Heart left ventricle (tissue), 16 donors: ENCODE data around the gene EHMT2. TPM values are rescaled to one million over a fixed set of nuclear protein-coding genes. Genes with fewer than 3 reads are reported as not detected.
A peak's percentile ranks its signal among the peaks of the same experiment; 100 is the strongest.

Source experiments
- ATAC-seq, 4 donors: fragments of 200-7000 bp; cut with Tn5 transposase; one replicate each; pipeline ENCODE4 v1.9.1; 2020 to 2022; ENCODE audit warnings: moderate library complexity in 4 of 4, mild to moderate bottlenecking in 3 of 4, moderate number of reproducible peaks in 1 of 4
- DNase-seq, 5 donors: peaks; one replicate each; pipeline ENCODE4 v3.0.0-alpha.2; 2020
- H3K27ac ChIP-seq, 12 donors: fragments of 200-600 bp; sonication (generic) in 4 of 12; one replicate each; pipeline versions ENCODE4 v1.5.0 to v1.8.0; 2016 to 2022; ENCODE audit warnings: mild to moderate bottlenecking in 2 of 12
- H3K27me3 ChIP-seq, 9 donors: fragments of 200-600 bp; sonication (generic) in 2 of 9; one replicate each; pipeline versions ENCODE4 v1.5.1 to v1.8.0; 2016 to 2022; ENCODE audit warnings: mild to moderate bottlenecking in 3 of 9
- H3K36me3 ChIP-seq, 9 donors: fragments of 200-600 bp; sonication (generic) in 2 of 9; one replicate each; pipeline versions ENCODE4 v1.5.0 to v1.8.0; 2018 to 2022; ENCODE audit warnings: mild to moderate bottlenecking in 2 of 9
- H3K4me1 ChIP-seq, 12 donors: fragments of 200-600 bp; sonication (generic) in 4 of 12; one replicate each; pipeline versions ENCODE4 v1.5.0 to v1.8.0; 2016 to 2022; ENCODE audit warnings: mild to moderate bottlenecking in 3 of 12
- H3K4me3 ChIP-seq, 12 donors: fragments of 200-600 bp; sonication (generic) in 4 of 12; one replicate each; pipeline versions ENCODE4 v1.5.0 to v1.8.0; 2017 to 2022; ENCODE audit warnings: mild to moderate bottlenecking in 9 of 12, moderate library complexity in 4 of 12
- H3K9me3 ChIP-seq, 12 donors: fragments of 200-600 bp; sonication (generic) in 4 of 12; one replicate each; pipeline versions ENCODE4 v1.5.0 to v1.8.0; 2016 to 2022; ENCODE audit warnings: mild to moderate bottlenecking in 1 of 12
- POLR2A ChIP-seq, 2 donors: fragments of 450-650 bp; IDR thresholded peaks; one replicate each; pipeline ENCODE4 v1.6.1; 2017; ENCODE audit warnings: antibody characterized with exemption in 2 of 2, mild to moderate bottlenecking in 2 of 2, moderate library complexity in 2 of 2
- whole genome bisulfite sequencing, 4 donors: extraction: QIAGEN DNeasy Blood & Tissue Kit in 2 of 4; methylation state at CpG; one replicate each; pipeline versions ENCODE4 v1.1.5 to v1.1.7; 2013 to 2018; 5-methylcytosine and 5-hydroxymethylcytosine counted together
- intact Hi-C, 10 donors: fragments of 100-400 bp; cut with DNase I; formaldehyde crosslinking; loops; one replicate each; pipeline versions ENCODE4 v1.11.1 to v1.14.2; 2022
- polyA plus RNA-seq, 2 donors: library from polyadenylated mRNA; stranded (reverse); fragments of 200-250 nt; gene quantifications; one replicate each; pipeline ENCODE4 v1.2.3, GENCODE V29; 2013
- total RNA-seq, 9 donors: library from RNA; depleted of rRNA in 2 of 9; stranded (reverse); fragments of >200 nt in 2 of 9; fragmentation: NEBNext Ultra II Directional in 3 of 9; extraction: Animal tissue kit (Norgen Biotek cat#: 25700) in 3 of 9; gene quantifications; one replicate each; pipeline versions ENCODE4 v1.1.0 to v1.2.4, GENCODE V29; 2016 to 2023
- TF ChIP-seq, protein P1 (sequence below), 12 donors: fragments of 200-600 bp; sonication (generic) in 4 of 12; IDR thresholded peaks; one replicate each; pipeline versions ENCODE4 v1.5.0 to v1.8.0; 2018 to 2022; ENCODE audit warnings: antibody characterized with exemption in 12 of 12, mild to moderate bottlenecking in 5 of 12
- donor health status: ischemic (EF 13 %, LVEDD 7.1; RV severe dilation, severe dysfunction).
- donor health status: healthy with polysubstance abuse.
- donor health status: DM: no; HTN: yes; CAD: no.
- donor health status: DM: no; HTN: no; CAD: no.
- donor health status: ischemic (EF 25% LVEDD 6.9; RV normal size, moderate dysfunction).
- donor health status: ischemic (EF 25% LVEDD 5.7; RV mildly dilated, moderate dysfunction).
- donor health status: healthy.
- donor health status: DM: yes; HTN: yes; CAD: no.
- donor health status: ischemic (EF 35%, LVEDD 5.7; RV mildly dilated, moderate dysfunction).
- donor health status: nonischemic (EF 11% LVEDD 7.7; RV severe dilation, severe dysfunction).
- donor health status: DM: yes; HTN: yes; CAD: no.
- donor health status: PGD.
- donor health status: ischemic (EF 29% LVEDD 5.4; RV normal size, mild dysfunction).
- donor health status: nonischemic (EF 23%, LVEDD 6.1; RV moderate dilation, normal function).

Gene EHMT2
- total and polyA plus RNA-seq, 11 donors = 9.0 to 22.1 (median 14.8) TPM

- Histone ChIP-seq H3K27ac (peak overlapping the region in 10 of 12 donors; percentile 64 to 99 (median 96)), H3K36me3 (peaks cover 0 to 52% (median 43%) of the 10 kb centered on the region in 9 donors), H3K9me3 (no peaks in the 10 kb centered on the region), H3K4me3 (peak overlapping the region in 11 of 12 donors; percentile 56 to 97 (median 84)), H3K27me3 (no peaks in the 10 kb centered on the region), H3K4me1 (peaks cover 4 to 65% (median 47%) of the 10 kb centered on the region in 12 donors)
- 11 to 49% (median 27%) methylated on average over 14 of the region's 14 CpGs for WGBS, 4 donors
- DNase-seq = no peak
- intact Hi-C loops = loop anchor here in 4 of 10 donors (2.0 to 10.0 kb wide), 5 partner anchors 27 to 291 kb away; partner anchors contain the start of genes ATP6V1G2 (in 1 of the 4), CLIC1 (in 1 of the 4), DDX39B (in 1 of the 4) and EHMT2 (in 1 of the 4)
- TF ChIP-seq, protein P1, sequence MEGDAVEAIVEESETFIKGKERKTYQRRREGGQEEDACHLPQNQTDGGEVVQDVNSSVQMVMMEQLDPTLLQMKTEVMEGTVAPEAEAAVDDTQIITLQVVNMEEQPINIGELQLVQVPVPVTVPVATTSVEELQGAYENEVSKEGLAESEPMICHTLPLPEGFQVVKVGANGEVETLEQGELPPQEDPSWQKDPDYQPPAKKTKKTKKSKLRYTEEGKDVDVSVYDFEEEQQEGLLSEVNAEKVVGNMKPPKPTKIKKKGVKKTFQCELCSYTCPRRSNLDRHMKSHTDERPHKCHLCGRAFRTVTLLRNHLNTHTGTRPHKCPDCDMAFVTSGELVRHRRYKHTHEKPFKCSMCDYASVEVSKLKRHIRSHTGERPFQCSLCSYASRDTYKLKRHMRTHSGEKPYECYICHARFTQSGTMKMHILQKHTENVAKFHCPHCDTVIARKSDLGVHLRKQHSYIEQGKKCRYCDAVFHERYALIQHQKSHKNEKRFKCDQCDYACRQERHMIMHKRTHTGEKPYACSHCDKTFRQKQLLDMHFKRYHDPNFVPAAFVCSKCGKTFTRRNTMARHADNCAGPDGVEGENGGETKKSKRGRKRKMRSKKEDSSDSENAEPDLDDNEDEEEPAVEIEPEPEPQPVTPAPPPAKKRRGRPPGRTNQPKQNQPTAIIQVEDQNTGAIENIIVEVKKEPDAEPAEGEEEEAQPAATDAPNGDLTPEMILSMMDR (IDR thresholded peaks at IDR 0.05) = no peak
- TF ChIP-seq POLR2A (IDR thresholded peaks at IDR 0.05) = no peak
- ATAC-seq = no peak
Observed at GRCh38 chr6:31836047-31836473, 61.4 kb downstream of the EHMT2 start.

DNA sequence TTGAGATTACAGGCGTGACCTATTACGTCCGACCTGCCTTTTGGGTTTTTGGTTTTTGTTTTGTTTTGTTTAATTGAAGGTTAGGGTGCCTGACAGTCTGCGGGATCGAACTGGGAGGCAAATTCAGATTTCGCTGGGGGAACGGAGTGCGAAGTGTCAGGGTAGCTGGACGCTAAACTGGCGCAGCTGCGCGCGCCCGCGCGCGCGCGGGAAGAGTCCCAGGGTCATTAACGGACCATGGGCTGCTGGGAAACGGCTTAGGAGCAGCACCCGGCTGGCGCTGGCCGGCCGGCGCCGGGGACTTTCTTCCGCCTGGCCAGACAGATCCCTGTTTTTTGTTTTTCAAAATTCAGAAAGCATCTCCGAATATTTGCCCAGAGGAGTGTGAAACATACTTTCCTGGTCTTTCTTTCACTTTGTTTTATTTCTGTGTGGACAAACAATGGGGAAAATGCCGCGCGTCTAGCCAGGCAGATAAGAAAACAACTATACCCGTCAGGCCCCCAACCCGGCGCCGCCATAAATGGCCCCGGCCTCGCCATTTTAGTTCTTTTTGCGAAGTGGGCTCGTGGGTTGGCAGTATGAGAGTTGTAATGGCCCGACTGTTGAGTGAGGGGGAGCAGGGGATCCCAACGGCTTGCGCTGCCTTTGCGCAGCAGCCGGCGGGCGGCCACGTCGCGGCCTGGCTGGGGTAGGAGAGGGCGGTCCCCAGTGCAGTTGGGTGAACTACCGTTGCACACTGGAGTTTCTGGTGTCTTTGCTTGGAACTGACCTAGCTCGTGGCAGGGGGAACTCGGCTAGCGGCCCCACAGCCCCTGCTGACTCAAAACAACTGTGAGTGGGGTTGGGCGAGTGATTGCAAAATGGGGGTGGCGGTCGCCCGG is 62.9 kb downstream of the EHMT2 start:
- peaks cover 0 to 38% (median 29%) of the 10 kb centered on the region in 9 donors for H3K36me3 ChIP-seq
- no peaks in the 10 kb centered on the region for H3K27me3 ChIP-seq
- H3K9me3 ChIP-seq = no peaks in the 10 kb centered on the region
- WGBS, 4 donors = 0% methylated on average over 57 to 59 of the region's 59 CpGs
- ATAC-seq (peak; percentile 90 to 94 (median 90)), DNase-seq (peak; percentile 90 to 95 (median 92))
- H3K4me1 ChIP-seq = peaks cover 4 to 71% (median 52%) of the 10 kb centered on the region in 12 donors
- peak overlapping the region; percentile 83 to 99 (median 96) for H3K27ac ChIP-seq
- intact Hi-C loops = loop anchor here (2.0 to 10.0 kb wide), 13 partner anchors 28 to 290 kb away; partner anchors contain the start of genes LY6G5C (in 5 of the 10), NEU1 (in 3 of the 10), ATP6V1G2 (in 2 of the 10) and CSNK2B (in 2 of the 10)
- peak; percentile 24 to 59 for TF ChIP-seq POLR2A (IDR thresholded peaks at IDR 0.05)
- TF ChIP-seq, protein P1 (IDR thresholded peaks at IDR 0.05) = no peak
- H3K4me3 ChIP-seq = peak overlapping the region; percentile 56 to 97 (median 86)

DNA sequence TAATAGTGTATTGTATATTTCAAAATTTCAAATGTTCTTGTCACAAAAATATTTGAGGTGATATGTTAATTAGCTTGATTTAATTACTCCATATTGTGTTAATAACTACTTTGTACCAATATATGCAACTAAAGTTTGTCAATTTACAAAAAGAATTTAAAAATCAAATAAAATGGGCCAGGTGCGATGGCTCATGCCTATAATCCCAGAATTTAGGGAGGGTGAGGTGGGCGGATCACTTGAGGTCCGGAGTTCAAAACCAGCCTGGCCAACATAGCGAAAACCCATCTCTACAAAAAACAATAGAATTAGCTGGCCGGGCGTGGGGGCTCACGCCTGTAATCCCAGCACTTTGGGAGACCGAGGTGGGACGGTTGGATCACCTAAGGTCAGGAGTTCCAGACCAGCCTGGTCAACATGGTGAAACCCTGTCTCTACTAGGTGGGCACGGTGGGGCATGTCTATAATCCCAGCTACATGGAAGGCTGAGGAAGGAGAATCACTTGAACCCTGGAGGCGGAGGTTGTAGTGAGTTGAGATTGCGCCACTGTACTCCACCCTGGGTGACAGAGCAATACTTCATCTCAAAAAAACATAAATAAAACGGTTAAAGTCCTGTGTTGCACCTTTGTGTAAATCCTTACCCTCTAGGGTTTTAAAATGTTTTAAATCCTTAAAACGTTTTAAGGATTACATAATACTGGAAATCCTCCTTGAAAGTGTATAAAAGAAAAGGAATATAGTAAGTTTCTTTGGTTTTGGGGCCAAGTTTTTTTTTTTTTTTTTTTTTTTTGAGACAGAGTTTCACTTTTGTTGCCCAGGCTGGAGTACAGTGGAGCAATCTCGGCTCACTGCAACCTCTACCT is 65.9 kb downstream of the EHMT2 start:
- peaks cover 4 to 46% (median 31%) of the 10 kb centered on the region in 12 donors for H3K4me1 ChIP-seq
- no peak for TF ChIP-seq POLR2A (IDR thresholded peaks at IDR 0.05)
- TF ChIP-seq, protein P1 (IDR thresholded peaks at IDR 0.05) = no peak
- H3K9me3 ChIP-seq = no peaks in the 10 kb centered on the region
- peak overlapping the region in 9 of 12 donors; percentile 58 to 86 (median 69) for H3K4me3 ChIP-seq
- intact Hi-C loops = loop anchor here (2.0 to 10.0 kb wide), 15 partner anchors 37 to 287 kb away; partner anchors contain the start of genes LY6G5C (in 9 of the 10), ATP6V1G2 (in 2 of the 10), CSNK2B (in 2 of the 10) and DDAH2 (in 2 of the 10)
- H3K36me3 ChIP-seq = peaks cover 0 to 7% (median 0%) of the 10 kb centered on the region in 9 donors
- DNase-seq = no peak
- 85 to 92% (median 90%) methylated on average over 15 of the region's 15 CpGs for WGBS, 4 donors
- H3K27me3 ChIP-seq = no peaks in the 10 kb centered on the region
- no peak for ATAC-seq
- peak overlapping the region in 5 of 12 donors; percentile 12 to 99 (median 85) for H3K27ac ChIP-seq
